Embryonic facial prominence (tissue), 1 donor: ENCODE results near the gene OR1G1.
"Not testable (repeated sequence)": the region's sequence is repeated elsewhere in the genome, so short reads cannot be mapped to it uniquely, and the experiment has no call there.

Experiments used
- DNase-seq: peaks from one replicate; pipeline ENCODE4 v3.0.0-alpha.2; 2016; ENCODE audit errors: extremely low spot score

OR1G1 gene

DNA sequence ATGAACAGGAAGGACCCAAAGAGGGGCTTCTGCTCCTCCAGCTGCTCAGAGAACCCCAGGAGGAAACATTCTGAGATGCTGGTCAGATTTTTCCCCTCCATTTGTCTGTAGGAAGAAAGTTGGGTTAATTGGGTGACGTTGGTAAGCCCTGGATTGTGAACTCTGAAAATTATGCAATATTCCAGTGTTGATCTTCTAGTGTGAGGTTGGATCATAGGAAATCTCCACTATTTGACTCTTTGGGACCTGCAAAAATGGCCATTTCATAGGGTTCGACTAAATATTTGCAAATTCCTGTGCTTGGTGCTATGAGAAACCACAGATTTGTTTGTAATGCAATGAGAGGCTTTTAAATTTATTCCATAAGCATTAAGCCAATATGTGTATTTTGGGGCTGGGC is at the start of gene OR1G1:
TSS of gene OR1G1 (minus strand) at position 101 of the 400 bp plus-strand sequence. CDS start at position 101, 0 bp downstream.
- no peak for DNase-seq

DNA sequence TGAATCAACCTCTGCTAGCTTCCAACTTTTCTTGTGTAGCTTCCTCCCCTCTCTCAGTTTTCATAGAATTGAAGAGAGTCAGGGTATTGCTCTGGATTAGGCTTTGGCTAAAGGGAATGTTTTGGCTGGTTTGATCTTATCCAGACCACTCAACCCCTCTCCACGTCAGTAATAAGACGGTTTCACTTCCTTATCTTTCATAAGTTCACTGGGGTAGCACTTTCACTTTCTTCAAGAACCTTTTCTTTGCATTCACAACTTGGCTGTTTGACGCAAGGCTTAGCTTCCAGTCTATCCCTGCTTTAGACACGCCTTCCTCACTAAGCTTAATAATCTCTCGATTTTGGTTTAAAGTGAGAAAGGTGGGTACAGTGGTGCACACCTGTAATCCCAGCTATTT is 40.2 kb upstream of the OR1G1 start:
- DNase-seq: no peak

DNA sequence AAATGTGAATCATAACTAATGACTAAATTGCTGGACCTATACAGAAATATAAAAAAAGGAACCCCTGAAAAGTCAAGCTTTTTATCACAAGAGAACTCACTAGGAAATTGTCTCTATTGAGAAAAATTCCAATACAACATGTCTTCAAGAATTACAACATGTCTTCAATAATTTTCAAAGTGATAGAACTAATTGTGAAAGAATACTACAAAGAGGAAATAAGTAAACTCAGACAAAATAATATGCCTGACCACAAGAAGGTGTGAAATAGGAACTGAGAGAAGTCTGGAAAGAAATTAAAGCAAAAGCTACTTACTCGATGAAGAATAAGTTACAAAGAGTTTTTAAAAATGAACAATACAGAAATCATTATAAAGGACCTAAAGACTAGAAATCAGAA is 29.9 kb upstream of the OR1G1 start:
- DNase-seq: no peak

DNA sequence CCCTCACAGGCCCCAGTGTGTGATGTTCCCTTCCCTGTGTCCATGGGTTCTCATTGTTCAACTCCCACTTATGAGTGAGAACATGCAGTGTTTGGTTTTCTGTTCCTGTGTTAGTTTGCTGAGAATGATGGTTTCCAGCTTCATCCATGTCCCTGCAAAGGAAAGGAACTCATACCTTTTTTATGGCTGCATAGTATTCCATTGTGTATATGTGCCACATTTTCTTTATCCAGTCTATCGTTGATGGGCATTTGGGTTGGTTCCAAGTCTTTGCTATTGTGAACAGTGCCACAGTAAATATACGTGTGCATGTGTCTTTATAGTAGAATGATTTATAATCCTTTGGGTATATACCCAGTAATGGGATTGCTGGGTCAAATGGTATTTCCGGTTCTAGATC is 10.1 kb upstream of the OR1G1 start:
- not testable (repeated sequence) for DNase-seq

DNA sequence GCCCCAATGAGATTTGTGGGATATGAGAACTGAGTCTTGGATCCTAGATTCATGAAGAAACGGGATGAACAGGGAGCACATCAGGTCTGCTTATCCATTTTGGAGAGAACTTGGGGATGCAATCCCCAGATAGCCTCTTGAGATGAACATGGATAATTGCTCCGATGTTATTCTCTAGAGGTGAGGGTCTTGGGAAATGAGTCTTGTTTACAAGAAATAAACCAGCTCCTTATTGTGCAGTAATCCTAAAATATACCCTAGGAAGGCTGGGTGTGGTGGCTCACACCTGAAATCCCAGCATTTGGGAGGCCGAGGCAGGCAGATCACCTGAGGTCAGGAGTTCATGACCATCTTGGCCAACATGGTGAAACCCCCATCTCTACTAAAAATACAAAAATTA is 23.0 kb downstream of the OR1G1 start, which contains the start of gene OR1D2:
TSS of gene OR1D2 (minus strand) at position 101 of the 400 bp plus-strand sequence. CDS start 11,426 bp downstream, outside the sequence.
- DNase-seq: no peak
